ENCODE data around the gene HMMR. TPM values are rescaled to one million over a fixed set of nuclear protein-coding genes. Genes with fewer than 3 reads are reported as not detected.
A peak's percentile ranks its signal among the peaks of the same experiment; 100 is the strongest.

Gene HMMR
- total RNA-seq, 1 experiment from 2014 or later, result 57.6 TPM

- Histone ChIP-seq H3K36me3 (ENCODE audit: insufficient read depth, low read length, poor library complexity, severe bottlenecking) (peaks cover 24% of the 10 kb centered on the region), H3K9me3 (ENCODE audit: low read depth, low read length, poor library complexity, severe bottlenecking) (no peaks in the 10 kb centered on the region), H3K4me1 (ENCODE audit: insufficient read depth, low read length, poor library complexity, severe bottlenecking) (peaks cover 22% of the 10 kb centered on the region), H3K27ac (ENCODE audit: low read depth, low read length, poor library complexity, severe bottlenecking) (peak overlapping the region; percentile 94), H3K4me3 (ENCODE audit: low read depth, low read length, poor library complexity, severe bottlenecking) (peak overlapping the region; percentile 91), H3K27me3 (replicated peaks; ENCODE audit: insufficient read depth, low read depth, low read length, poor library complexity) (no peaks in the 10 kb centered on the region)
- no peak for DNase-seq (ENCODE audit: low spot score)
- intact Hi-C loops (cut with micrococcal nuclease; ENCODE audit: unreplicated experiment), result no loop called here
- BruUV-seq (replicated peaks), result TSS peak; percentile 83
- ChIA-PET CTCF (no interaction called here), POLR2A (ENCODE audit: low non-redundant PET) (no interaction called here)
- TF ChIP-seq CTCF (conservative IDR thresholded peaks at IDR 0.05; ENCODE audit: low read depth, low read length) (no peak), EZH2 (IDR thresholded peaks at IDR 0.05; ENCODE audit: borderline replicate concordance, low read depth, low read length, poor library complexity, severe bottlenecking) (no peak)
Measured at GRCh38 chr5:163436515-163436914, 23.9 kb upstream of the HMMR start.

- H3K36me3 ChIP-seq (ENCODE audit: insufficient read depth, low read length, poor library complexity, severe bottlenecking), result peaks cover 29% of the 10 kb centered on the region
- no peak for TF ChIP-seq EZH2 (IDR thresholded peaks at IDR 0.05; ENCODE audit: borderline replicate concordance, low read depth, low read length, poor library complexity, severe bottlenecking)
- TF ChIP-seq CTCF (conservative IDR thresholded peaks at IDR 0.05; ENCODE audit: low read depth, low read length), result no peak
- ChIA-PET POLR2A (ENCODE audit: low non-redundant PET) (interaction anchor here (1.2 kb wide), 1 partner anchor 24 kb away, joined by 7 read pairs; the partner anchor contains the start of genes HMMR and NUDCD2), CTCF (no interaction called here)
- H3K27me3 ChIP-seq (replicated peaks; ENCODE audit: insufficient read depth, low read depth, low read length, poor library complexity), result no peaks in the 10 kb centered on the region
- BruUV-seq (replicated peaks), result no TSS peak
- H3K4me3 ChIP-seq (ENCODE audit: low read depth, low read length, poor library complexity, severe bottlenecking), result peak overlapping the region; percentile 91
- intact Hi-C loops (cut with micrococcal nuclease; ENCODE audit: unreplicated experiment), result no loop called here
- no peak for DNase-seq (ENCODE audit: low spot score)
- H3K9me3 ChIP-seq (ENCODE audit: low read depth, low read length, poor library complexity, severe bottlenecking), result no peaks in the 10 kb centered on the region
- peaks cover 22% of the 10 kb centered on the region for H3K4me1 ChIP-seq (ENCODE audit: insufficient read depth, low read length, poor library complexity, severe bottlenecking)
- peak overlapping the region; percentile 94 for H3K27ac ChIP-seq (ENCODE audit: low read depth, low read length, poor library complexity, severe bottlenecking)
Measured at GRCh38 chr5:163437011-163437308, 23.5 kb upstream of the HMMR start.

- Histone ChIP-seq H3K4me3 (ENCODE audit: low read depth, low read length, poor library complexity, severe bottlenecking) (peak within 1 kb of the TSS; percentile 91), H3K27me3 (replicated peaks; ENCODE audit: insufficient read depth, low read depth, low read length, poor library complexity) (no peaks in the 10 kb centered on the region), H3K27ac (ENCODE audit: low read depth, low read length, poor library complexity, severe bottlenecking) (peak within 1 kb of the TSS; percentile 94), H3K4me1 (ENCODE audit: insufficient read depth, low read length, poor library complexity, severe bottlenecking) (peaks cover 22% of the 10 kb centered on the region), H3K36me3 (ENCODE audit: insufficient read depth, low read length, poor library complexity, severe bottlenecking) (peaks cover 35% of the 10 kb centered on the region), H3K9me3 (ENCODE audit: low read depth, low read length, poor library complexity, severe bottlenecking) (no peaks in the 10 kb centered on the region)
- POLR2A ChIA-PET (ENCODE audit: low non-redundant PET), result interaction anchor here (1.2 kb wide), 1 partner anchor 23 kb away, joined by 7 read pairs; the partner anchor contains the start of genes HMMR and NUDCD2
- peak; percentile 96 for DNase-seq (ENCODE audit: low spot score)
- BruUV-seq (replicated peaks), result no TSS peak
- TF ChIP-seq CTCF (conservative IDR thresholded peaks at IDR 0.05; ENCODE audit: low read depth, low read length) (no peak), EZH2 (IDR thresholded peaks at IDR 0.05; ENCODE audit: borderline replicate concordance, low read depth, low read length, poor library complexity, severe bottlenecking) (no peak)
- CTCF ChIA-PET, result no interaction called here
- intact Hi-C loops (cut with micrococcal nuclease; ENCODE audit: unreplicated experiment), result no loop called here
Measured at GRCh38 chr5:163437309-163438182, 22.9 kb upstream of the HMMR start, which contains the start of gene CCNG1. CCNG1 (plus strand) TSS chr5:163437595; CDS start chr5:163439257, 1,662 bp downstream.
